Suppressor macrophage treated with lipopolysaccharide for 4 hours (primary cell): ENCODE measurements around the gene FAM171A2.
"Not testable (repeated sequence)": the region's sequence is repeated elsewhere in the genome, so short reads cannot be mapped to it uniquely, and the experiment has no call there.

Experiments
- DNase-seq: peaks from one replicate; pipeline ENCODE4 v3.0.0-alpha.2; 2020

FAM171A2 gene

DNA sequence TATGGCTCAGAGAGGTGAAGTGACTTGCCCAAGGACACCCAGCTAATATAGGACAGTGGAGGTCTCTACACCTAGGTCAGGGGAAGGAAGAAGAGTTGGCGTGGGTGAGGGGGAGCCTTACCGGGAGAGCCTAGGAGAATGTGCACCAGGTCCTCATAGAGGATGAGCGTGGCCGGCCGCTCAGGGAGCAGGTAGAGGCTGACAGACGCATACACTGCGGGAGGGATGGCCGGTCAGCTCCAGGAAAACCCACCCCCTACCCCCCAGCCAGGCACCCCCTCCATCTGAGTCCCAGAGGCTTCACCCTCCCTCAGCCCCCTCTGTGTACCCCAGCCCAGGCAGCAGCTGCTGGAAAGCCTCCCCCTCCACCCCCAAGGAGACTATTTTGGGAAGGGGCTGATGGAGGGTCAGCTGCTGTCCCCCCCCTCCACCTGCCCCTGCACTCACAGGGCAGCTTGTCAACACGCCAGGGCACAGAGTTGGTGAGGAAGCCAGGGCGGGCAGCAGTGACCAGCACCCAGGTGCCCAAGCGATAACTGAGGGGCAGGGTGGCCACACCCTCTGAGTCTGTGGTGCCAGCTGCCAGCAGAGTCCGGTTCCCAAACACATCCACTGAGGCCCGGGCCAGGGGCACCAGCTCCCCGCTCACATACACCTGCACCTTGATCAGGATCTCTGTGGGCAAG lies 4.1 kb downstream of the FAM171A2 start:
- no peak for DNase-seq

DNA sequence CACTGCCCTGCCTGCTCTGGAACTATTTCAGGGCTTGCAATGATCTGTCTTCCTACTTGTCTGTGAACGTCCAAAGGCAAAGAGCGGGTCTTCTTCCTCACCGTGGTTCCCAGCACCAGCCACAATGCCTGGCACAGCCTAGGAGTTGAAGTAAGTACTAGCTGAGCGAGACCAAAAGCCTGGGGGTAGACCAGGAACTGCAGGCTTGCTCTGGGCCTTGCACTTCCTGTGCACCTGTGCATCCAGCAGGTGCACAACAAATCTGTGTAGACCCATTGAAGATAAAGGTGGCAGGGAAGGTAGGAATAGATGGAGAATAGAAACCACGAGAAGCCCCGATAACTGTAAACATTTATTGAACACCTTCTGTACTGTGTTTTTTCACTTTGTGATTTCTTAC lies 4.6 kb downstream of the FAM171A2 start:
- DNase-seq = no peak

DNA sequence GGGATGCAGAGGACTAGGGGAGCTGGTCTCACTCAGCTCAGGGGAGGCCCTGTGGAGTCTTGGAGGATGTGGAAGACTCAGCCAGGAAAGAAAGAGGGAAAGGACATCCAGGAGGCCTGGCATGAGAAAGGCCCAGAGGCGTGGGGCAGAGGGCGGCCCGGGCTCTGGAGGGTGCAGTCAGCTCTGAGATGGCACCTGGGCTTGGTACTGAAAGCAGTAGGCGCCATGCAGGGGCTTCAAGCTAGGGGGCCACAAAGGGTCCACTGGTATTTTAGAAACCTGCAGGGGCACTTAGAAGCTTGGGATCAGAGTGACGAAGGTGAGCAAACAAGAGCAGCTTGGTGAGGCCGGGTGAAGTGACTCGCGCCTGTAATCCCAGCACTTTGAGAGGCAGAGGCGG lies 5.6 kb downstream of the FAM171A2 start:
- DNase-seq = no peak

DNA sequence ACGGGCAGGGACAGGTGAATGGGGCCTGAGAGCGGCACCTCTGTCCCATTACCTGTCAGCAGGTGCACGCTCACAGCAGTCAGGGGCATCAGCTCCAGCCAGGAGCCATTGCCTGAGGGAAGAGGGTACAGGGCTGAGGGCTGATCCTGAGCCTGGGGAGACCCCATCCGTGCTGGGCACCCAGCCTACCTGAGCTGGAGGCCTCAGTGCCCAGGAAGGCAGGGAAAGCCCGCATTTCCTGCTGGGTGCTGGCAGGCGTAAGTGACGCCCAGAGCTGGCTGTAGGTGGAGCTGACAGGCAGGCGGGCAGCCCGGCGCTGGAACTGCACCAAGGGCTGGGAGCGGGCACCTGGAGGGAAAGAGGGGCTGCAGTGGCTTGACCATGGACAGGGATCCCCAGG lies 7.4 kb downstream of the FAM171A2 start:
- no peak for DNase-seq

DNA sequence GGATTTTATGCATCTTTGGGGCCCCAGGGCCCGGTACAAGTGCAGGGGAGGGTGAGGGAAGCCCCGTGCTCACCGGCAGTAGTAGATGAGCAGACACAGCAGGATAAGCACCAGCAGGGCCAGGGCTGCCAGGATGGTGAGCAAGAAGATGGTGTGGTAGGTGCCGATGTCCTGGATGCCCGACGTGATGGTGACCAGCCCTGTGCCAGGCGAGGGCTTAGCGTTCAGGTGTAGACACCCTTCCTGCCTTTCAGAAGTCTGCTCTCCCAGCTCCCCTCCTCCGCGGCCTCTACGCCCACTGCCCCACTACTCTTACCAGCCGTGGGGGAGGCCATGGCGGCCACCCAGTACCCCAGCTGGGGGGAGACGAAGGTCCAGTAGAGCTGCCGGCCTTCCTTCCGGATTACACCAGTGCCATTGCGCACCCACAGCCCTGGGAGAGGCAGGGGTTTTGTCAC lies 8.0 kb downstream of the FAM171A2 start:
- DNase-seq = no peak

DNA sequence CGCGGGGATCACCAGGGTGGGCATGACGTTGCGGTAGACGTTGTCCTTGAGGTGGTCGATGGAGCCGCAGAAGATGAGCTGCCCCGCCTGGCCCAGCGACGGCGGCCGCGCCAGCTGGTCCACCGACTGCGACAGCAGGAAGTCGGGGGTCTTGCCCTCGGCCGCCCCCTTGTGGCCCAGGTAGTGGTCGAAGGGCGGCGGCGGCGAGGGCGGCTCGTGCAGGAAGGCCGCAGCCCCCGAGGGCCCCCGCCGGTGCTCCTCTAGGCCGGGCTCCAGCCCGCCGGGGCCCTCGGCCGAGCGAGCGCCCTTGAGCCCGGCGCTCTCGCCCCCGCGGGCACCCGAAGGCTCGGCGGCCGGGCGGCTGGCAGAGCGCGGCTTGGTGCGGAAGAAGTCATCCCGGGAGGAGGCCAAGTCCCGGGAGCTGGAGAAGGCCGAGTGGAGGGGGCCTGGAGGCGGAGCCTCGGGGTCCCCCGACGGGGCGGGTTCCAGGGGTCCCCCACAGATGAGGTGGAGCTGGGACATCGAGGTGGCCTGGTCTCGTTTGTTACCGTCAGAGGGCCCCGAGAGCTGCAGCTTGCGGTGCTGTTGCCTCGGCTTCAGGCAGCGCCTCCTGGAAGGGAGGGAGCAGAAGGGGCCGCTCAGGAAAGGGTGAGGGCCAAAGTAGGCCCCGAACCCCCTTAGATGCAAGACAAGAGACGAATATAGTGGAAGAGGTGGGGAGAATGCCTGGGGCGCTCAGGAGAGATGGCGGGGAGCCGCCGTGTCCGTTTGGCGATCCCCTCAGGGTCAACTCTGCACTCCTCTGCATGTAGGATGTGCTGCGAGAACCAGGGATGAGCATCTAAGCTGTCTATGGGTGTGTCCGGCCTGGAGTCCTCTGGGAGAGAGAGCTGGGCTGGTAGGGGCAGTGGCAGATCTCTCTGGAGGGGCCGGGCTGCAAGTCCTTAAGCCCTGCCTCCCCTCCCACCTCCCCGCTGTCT lies 8.8 kb downstream of the FAM171A2 start:
- peak; percentile 43 for DNase-seq

DNA sequence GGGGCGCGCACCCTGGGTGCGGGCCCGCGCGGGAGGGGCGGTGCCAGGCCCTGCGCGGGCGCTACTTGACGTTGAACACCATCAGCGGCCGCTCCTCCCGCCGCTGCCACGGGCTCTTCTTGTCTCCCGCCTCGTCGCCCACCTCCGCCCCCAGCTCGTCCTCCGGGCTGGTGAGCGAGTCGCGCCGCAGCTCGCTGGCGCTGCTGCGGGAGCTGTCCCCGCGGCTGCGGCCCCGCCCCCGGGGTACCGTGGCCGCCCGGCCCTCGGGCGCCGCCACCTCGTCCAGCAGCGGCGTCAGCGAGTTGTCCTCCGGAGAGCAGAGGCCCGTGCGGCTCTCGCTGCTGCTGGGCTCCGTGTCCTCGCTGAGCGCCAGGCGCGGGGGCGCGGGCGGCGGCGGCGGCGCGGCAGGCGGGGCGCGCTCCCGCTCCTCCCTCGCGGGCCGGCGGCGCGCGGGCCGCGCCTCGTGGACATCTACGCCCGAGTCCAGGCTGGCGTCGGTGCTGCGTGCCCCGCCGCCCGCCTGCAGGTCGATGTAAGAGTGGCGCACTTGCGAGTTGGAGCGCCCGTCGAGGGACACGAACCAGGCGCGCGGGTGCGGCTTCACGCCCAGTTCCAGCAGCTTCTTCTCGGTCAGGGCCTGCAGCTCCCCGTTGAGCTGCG lies 9.9 kb downstream of the FAM171A2 start:
- DNase-seq = peak; percentile 41

DNA sequence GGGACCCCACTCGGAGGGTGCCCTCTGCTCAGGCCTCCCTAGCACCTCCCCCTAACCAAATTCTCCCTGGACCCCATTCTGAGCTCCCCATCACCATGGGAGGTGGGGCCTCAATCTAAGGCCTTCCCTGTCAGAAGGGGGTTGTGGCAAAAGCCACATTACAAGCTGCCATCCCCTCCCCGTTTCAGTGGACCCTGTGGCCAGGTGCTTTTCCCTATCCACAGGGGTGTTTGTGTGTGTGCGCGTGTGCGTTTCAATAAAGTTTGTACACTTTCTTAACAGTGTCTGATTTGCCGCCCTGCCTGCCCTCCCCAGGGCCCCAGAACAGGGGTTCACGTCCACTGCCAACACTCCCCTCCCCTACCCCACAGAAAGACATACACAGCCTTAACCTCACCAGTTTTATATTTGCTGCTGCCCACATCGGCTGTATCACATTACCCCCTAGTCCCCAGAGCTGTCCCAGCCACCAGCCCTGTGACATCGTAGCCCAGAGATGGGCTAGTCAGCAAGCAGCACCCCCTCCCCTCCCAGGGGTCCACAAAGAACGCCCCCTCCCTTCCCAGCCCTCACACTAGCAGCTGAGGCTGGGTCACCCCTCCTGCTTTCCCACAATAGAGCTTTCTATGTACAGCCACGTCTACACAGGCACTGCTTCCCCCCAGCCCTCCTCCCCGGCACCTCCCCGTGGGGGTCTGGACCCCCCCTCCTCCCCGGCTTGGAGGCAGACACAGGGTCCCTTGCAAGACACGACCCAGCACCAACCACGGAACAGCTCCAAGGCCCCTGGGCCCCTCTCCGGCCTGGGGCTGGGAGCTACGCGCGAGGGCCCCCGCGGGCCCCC lies 10.6 kb downstream of the FAM171A2 start:
- no peak for DNase-seq

DNA sequence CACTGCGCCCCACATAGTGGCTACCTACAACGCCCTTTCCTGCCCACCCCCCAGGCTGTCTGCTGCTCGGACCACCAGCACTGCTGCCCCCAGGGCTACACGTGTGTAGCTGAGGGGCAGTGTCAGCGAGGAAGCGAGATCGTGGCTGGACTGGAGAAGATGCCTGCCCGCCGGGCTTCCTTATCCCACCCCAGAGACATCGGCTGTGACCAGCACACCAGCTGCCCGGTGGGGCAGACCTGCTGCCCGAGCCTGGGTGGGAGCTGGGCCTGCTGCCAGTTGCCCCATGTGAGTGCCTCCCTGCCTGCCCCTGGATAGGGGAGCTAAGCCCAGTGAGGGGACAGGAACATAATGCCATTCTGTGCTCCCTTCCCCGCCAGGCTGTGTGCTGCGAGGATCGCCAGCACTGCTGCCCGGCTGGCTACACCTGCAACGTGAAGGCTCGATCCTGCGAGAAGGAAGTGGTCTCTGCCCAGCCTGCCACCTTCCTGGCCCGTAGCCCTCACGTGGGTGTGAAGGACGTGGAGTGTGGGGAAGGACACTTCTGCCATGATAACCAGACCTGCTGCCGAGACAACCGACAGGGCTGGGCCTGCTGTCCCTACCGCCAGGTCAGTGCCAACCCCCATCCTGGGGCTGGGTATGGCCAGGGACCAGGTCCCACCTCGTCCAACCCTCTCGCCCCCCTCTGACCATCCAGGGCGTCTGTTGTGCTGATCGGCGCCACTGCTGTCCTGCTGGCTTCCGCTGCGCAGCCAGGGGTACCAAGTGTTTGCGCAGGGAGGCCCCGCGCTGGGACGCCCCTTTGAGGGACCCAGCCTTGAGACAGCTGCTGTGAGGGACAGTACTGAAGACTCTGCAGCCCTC lies 11.5 kb downstream of the FAM171A2 start:
- no peak for DNase-seq

DNA sequence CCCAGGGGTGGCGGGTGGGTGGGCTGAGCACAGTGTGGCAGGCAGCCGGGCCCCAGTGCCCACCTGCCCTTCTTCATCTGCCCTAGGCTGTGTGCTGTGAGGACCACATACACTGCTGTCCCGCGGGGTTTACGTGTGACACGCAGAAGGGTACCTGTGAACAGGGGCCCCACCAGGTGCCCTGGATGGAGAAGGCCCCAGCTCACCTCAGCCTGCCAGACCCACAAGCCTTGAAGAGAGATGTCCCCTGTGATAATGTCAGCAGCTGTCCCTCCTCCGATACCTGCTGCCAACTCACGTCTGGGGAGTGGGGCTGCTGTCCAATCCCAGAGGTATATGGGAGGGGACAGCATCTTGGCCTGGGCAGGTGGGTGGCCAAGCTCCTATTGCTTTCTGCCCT lies 12.2 kb downstream of the FAM171A2 start:
- no peak for DNase-seq

DNA sequence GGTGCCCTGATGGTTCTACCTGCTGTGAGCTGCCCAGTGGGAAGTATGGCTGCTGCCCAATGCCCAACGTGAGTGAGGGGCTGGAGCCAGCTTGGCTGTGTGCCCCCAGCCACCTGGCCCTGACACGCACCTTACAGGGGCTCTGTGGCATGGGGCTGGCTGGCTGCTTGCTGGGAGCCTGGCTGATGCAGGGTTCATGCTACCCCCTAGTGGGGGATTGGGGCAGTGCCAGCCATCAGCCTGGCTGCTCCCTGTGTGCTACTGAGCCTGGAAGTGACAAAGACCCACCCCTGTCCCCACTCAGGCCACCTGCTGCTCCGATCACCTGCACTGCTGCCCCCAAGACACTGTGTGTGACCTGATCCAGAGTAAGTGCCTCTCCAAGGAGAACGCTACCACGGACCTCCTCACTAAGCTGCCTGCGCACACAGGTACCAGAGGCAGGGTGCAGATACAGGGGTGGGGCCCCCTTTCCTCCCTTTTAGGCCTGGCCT lies 12.9 kb downstream of the FAM171A2 start:
- peak; percentile 75 for DNase-seq

DNA sequence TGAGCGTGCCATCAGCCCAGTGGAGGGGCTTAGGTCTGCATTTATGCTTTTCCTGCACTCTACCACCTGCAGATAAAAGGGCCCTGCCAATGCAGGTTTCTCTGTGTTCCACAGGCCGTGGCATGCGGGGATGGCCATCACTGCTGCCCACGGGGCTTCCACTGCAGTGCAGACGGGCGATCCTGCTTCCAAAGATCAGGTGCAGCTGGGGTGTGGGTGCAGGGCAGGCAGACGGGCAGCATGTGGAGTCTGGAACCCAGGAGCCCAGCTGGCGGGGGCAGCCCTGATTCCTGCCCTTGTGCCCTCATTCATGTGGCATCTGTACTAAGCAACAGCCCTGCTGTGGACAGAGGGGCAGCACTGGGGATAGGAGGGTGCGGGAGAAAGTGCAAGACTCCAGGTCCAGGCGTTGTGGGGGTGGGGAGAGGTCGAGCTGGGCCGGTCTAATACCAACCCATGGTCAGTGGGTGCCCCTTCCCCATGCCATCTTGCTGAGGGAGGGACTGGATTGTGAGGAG lies 14.0 kb downstream of the FAM171A2 start:
- DNase-seq = no peak

DNA sequence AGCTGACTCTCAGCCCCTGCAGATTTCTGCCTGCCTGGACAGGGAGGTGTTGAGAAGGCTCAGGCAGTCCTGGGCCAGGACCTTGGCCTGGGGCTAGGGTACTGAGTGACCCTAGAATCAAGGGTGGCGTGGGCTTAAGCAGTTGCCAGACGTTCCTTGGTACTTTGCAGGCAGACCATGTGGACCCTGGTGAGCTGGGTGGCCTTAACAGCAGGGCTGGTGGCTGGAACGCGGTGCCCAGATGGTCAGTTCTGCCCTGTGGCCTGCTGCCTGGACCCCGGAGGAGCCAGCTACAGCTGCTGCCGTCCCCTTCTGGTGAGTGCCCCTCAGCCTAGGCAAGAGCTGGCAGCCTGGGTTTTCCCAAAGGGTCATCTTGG lies 14.7 kb downstream of the FAM171A2 start:
- DNase-seq = no peak

DNA sequence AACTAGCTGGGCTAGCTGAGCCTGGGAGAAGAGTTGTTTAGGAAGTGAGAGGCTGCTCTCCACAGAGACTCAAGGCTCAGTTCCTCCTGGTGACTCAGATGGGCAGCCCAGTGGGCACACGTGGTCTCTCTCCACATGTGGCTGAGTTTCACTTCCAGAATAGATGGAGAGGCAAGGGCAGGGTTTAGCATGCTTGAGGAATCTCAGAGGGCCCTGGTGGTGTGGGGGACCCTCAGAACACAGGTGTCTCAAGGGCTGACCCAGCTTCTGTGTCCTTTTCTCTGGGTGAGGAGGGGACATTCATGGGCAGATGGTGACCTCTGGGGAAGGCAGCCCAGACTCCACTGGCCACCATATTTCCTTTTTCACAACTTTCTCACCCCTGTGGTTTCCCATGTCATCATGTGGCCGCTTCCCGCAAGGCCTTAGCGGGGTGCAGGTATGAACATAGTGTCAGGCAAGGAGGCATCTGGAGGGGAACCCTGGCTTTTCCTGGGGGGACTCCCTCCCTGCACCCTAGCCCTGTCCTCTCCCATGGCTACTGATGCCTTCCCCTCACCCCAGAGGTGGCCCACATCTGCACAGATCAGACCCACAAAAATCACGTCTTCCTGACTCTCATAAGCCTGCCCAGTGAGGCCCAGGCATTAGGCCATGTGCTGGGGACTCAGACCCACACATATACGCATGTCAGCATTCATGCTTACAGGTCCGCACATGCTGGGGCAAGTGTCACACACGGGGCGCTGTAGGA lies 15.2 kb downstream of the FAM171A2 start:
- peak; percentile 96 for DNase-seq

DNA sequence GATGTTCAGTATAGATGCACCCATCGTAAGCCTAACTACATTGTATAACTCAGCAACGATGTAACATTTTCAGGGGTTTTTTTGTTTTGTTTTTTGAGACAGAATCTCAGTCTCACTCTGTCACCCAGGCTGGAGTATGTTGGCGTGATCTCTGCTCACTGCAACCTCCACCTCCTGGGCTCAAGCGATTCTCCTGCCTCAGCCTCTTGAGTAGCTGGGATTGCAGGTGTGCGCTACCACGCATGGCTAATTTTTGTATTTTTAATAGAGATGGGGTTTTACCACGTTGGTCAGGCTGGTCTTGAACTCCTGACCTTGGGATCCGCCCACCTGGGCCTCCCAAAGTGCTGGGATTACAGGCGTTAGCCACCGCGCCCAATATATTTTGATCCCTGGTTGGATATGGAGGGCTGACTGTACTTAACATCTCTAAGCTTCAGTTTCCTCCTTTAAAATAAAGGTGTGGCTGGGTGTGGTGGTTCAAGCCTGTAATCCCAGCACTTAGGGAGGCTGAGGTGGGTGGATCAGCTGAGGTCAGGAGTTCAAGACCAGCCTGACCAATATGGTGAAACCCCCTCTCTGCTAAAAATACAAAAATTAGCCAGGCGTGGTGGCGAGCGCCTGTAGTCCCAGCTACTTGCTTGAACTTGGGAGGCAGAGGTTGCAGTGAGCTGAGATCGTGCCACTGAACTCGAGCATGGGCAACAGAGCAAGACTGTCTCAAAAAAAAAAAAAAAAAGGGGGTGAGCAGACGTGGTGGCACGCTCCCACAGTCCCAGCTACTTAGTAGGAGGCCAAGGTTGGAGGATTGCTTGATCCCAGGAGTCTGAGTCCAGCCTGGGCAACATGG lies 16.2 kb downstream of the FAM171A2 start:
- not testable (repeated sequence) for DNase-seq

DNA sequence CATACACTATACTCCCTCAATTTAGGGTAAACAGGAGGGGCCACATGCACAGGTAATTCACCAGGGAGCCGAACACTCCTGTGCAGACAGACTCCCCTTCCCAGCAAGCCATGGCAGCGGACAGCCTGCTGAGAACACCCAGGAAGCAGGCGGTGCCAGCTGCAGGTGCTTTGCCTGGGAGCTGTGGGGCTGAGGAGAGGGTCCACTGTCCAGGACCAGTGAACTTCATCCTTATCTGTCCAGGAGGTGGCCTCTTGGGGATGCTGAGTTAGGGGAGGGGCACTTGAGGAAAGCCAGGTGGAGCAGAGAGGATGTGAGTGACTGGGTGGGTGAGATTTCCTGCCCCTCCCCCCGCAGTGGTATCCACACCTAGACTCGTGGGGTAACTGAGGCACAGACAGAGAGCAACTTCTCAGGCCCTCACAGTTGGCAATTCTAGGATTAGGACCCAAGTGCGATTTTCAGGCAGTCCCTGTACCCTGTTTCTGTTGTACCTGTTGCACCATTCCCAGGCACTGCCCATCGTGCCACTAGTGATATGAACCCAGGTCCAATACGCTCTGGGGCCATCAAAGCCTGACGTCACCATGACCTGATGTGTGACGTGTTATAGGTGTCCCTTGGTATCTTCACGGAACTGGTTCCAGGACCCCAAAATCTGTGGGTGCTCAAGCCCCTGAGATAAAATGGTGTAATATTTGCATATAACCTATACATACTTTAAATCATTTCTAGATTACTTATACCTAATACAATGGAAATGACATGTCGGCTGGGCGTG lies 17.4 kb downstream of the FAM171A2 start:
- DNase-seq = no peak

DNA sequence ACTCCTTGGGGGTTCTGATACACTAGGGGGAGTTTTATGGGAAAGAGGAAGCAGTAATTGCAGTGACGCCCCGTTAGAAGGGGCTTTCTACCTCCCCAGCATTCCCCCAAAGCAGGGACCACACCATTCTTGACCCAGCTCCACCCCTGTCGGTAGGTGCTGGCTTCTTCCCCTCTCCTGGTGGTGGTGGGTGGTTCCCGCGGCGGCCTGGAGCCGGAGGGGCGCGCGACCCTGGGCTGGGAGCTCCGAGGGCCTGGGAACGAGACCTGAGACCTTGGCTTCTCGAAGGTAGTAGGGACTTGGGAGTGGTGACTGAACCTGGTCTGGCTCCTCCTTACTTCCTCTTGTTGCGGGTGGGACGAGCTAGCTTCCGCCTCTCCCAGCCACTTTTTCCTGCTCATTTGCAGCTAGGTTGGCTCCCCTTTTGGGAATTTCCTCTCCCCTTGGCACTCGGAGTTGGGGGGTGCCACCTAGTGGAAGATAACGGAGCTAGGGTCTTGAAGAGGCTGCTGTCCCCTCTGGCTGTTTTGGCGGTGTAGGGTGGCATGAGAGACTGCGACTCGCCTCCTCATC lies 18.1 kb downstream of the FAM171A2 start:
- peak; percentile 88 for DNase-seq

DNA sequence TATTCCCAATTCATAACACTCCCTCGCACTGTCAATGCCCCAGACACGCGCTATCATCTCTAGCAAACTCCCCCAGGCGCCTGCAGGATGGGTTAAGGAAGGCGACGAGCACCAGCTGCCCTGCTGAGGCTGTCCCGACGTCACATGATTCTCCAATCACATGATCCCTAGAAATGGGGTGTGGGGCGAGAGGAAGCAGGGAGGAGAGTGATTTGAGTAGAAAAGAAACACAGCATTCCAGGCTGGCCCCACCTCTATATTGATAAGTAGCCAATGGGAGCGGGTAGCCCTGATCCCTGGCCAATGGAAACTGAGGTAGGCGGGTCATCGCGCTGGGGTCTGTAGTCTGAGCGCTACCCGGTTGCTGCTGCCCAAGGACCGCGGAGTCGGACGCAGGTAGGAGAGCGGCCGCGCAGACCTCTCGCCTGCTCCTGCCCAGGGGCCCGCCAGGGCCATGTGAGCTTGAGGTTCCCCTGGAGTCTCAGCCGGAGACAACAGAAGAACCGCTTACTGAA lies 18.7 kb downstream of the FAM171A2 start, which contains the start of gene GRN:
TSS of gene GRN (plus strand) at position 364 of the 515 bp plus-strand sequence. CDS start 3,863 bp downstream, outside the sequence.
- peak; percentile 97 for DNase-seq
